Measurements from ENCODE around the gene CTSZ.

Gene CTSZ

GRCh38 chr20:59031564-59032022 is 24.5 kb upstream of the CTSZ start:
- no peak for DNase-seq (ENCODE audit: low spot score)

GRCh38 chr20:59030911-59031563 is 24.0 kb upstream of the CTSZ start:
- DNase-seq (ENCODE audit: low spot score) = no peak

DNA sequence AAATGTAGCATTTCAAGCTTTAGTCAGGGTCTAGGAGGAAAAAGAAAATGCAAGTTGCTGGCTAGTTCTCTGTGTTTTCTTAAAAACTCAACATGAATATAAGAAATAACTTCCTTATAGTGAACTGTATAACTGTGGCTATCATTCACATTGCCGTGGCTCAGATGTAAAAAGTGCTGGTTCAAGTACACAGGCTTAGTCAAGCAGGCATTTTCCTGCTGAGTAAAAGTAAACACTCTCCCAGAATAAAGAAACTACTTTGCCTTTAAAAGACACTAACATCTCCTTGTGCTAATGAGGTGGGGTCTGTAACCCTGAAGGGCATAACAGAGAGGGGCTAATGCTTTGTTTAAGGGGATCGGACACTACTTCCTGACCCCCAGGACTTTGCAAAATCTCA is 21.8 kb upstream of the CTSZ start:
- DNase-seq (ENCODE audit: low spot score) = no peak

- DNase-seq (ENCODE audit: low spot score) = no peak
Measured at GRCh38 chr20:59027741-59028320, 20.8 kb upstream of the CTSZ start.

- DNase-seq (ENCODE audit: low spot score) = no peak
Measured at GRCh38 chr20:59026904-59027740, 20.1 kb upstream of the CTSZ start.

- no peak for DNase-seq (ENCODE audit: low spot score)
Measured at GRCh38 chr20:59025511-59025910, 18.5 kb upstream of the CTSZ start.

GRCh38 chr20:59025086-59025485 is 18.0 kb upstream of the CTSZ start:
- no peak for DNase-seq (ENCODE audit: low spot score)

GRCh38 chr20:59024111-59024530 is 17.1 kb upstream of the CTSZ start:
- DNase-seq (ENCODE audit: low spot score) = no peak

DNA sequence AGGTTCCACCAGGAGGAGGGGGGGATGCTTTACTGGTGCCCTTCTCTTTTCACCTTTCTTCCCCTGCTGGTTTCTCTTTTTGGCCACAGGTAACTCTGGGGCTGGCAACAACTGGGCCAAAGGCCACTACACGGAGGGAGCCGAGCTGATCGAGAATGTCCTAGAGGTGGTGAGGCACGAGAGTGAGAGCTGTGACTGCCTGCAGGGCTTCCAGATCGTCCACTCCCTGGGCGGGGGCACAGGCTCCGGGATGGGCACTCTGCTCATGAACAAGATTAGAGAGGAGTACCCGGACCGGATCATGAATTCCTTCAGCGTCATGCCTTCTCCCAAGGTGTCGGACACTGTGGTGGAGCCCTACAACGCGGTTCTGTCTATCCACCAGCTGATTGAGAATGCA is 16.6 kb upstream of the CTSZ start:
- DNase-seq (ENCODE audit: low spot score) = no peak

- DNase-seq (ENCODE audit: low spot score) = no peak
Measured at GRCh38 chr20:59022754-59023153, 15.7 kb upstream of the CTSZ start.

GRCh38 chr20:59020938-59021551 is 14.0 kb upstream of the CTSZ start:
- DNase-seq (ENCODE audit: low spot score) = no peak

GRCh38 chr20:59019217-59019616 is 12.2 kb upstream of the CTSZ start, which contains the start of gene TUBB1:
TUBB1 (plus strand) TSS chr20:59019429; CDS start chr20:59019523, 94 bp downstream.
- no peak for DNase-seq (ENCODE audit: low spot score)

DNA sequence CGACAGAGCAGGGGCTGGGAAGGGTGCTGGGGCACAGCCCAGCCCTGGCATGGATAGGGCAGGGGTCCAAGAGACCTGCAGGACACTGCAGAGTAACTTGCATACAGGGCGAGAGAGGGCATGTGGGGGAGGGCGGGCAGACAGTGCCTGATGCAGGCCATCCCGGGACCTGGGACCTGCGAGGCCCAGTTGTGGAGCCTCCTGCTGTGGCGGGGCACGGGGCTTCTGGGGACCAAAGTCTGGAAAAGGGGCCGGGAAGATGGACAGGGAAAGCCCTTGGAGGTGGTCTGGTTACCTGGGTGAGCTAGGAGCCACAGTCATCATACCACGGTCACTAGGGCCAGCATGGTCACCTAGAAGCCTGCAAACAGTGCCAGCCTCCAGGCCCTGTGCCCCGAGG is 11.8 kb upstream of the CTSZ start:
- DNase-seq (ENCODE audit: low spot score) = no peak

GRCh38 chr20:59017493-59018231 is 10.6 kb upstream of the CTSZ start:
- no peak for DNase-seq (ENCODE audit: low spot score)

- no peak for DNase-seq (ENCODE audit: low spot score)
Measured at GRCh38 chr20:59016795-59017492, 9.9 kb upstream of the CTSZ start.

- DNase-seq (ENCODE audit: low spot score) = no peak
Measured at GRCh38 chr20:59015812-59016711, 9.0 kb upstream of the CTSZ start.

- no peak for DNase-seq (ENCODE audit: low spot score)
Measured at GRCh38 chr20:59015411-59015810, 8.4 kb upstream of the CTSZ start.

- DNase-seq (ENCODE audit: low spot score) = no peak
Measured at GRCh38 chr20:59014680-59015389, 7.8 kb upstream of the CTSZ start.

DNA sequence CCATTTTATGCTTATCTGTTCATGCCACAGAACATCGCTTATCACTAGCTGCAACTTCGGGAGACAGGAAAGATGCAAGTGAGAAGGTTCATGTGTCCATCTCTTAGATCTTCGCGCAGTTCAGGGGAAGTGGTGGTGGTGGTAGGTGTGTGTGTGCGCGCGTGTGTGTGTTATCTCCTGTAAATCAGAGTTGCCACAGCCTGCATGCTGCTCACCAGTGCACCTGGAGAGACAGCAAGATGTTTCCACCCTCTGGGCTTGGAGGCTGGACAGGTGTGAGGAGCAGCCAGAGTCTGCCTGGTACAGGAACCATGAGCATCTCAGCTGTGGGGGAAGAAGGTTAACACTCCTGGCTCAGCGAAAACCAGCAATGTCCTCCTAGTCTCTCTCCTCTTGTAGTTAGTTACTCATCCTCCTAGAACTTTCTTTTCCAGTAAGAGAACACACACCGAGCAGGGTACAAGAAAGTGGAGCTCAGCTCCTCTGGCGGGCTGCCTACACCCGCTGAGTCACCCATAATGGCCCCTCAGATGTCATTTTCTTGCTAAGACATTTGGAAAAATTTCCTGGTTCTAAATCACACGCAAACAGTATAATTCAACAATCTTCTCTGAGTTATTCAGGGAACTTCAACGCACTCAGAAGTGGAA is 7.0 kb upstream of the CTSZ start:
- no peak for DNase-seq (ENCODE audit: low spot score)
